Rectal smooth muscle tissue (tissue), 1 donor: Measurements from ENCODE around the gene R3HDM4.
"Not testable (repeated sequence)": the region's sequence is repeated elsewhere in the genome, so short reads cannot be mapped to it uniquely, and the experiment has no call there.

ENCODE experiments used
- H3K27ac ChIP-seq: one replicate; pipeline ENCODE4 v1.7.0; 2013; ENCODE audit warnings: low read depth, low read length, inconsistent platforms
- H3K27me3 ChIP-seq: one replicate; pipeline ENCODE4 v1.7.0; 2013; ENCODE audit warnings: low read length; ENCODE audit not compliant: control insufficient read depth, insufficient read depth
- H3K36me3 ChIP-seq: one replicate; pipeline ENCODE4 v1.7.0; 2013; ENCODE audit warnings: low read length; ENCODE audit not compliant: control insufficient read depth, insufficient read depth
- H3K4me1 ChIP-seq: one replicate; pipeline ENCODE4 v1.7.0; 2013; ENCODE audit warnings: low read length; ENCODE audit not compliant: control insufficient read depth, insufficient read depth
- H3K4me3 ChIP-seq: one replicate; pipeline ENCODE4 v1.7.0; 2013; ENCODE audit warnings: low read length
- H3K9ac ChIP-seq: one replicate; pipeline ENCODE4 v1.7.0; 2013; ENCODE audit warnings: low read length

The R3HDM4 gene

DNA sequence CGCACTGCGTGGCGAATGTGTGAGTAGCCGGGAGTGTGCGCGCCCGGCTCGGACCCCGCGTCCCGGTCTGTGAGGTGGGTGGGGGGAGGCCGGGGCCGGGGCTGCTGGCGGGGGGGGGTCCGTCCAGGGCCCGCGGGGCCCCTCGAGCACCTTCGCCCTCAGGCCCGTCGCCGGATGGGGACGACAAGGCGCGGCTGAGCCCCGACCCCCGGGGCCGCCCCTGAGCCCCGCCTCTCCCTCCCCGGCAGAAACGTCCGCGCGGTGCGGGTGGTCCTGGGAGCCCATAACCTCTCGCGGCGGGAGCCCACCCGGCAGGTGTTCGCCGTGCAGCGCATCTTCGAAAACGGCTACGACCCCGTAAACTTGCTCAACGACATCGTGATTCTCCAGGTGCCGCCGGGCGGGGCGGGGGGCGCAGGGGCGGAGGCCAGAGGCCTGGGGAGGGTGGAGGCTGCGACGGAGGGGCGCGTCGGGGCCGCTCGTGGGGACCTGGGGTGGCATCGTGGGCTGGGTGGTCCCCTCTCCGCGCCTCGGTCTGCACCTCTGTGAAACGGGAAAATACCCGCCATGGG is 59.9 kb downstream of the R3HDM4 start:
- Histone ChIP-seq H3K27ac (no peak overlapping the region), H3K4me3 (no peak overlapping the region), H3K9ac (no peak overlapping the region), H3K4me1 (peaks cover 8% of the 10 kb centered on the region), H3K36me3 (no peaks in the 10 kb centered on the region), H3K27me3 (peaks cover 4% of the 10 kb centered on the region)

DNA sequence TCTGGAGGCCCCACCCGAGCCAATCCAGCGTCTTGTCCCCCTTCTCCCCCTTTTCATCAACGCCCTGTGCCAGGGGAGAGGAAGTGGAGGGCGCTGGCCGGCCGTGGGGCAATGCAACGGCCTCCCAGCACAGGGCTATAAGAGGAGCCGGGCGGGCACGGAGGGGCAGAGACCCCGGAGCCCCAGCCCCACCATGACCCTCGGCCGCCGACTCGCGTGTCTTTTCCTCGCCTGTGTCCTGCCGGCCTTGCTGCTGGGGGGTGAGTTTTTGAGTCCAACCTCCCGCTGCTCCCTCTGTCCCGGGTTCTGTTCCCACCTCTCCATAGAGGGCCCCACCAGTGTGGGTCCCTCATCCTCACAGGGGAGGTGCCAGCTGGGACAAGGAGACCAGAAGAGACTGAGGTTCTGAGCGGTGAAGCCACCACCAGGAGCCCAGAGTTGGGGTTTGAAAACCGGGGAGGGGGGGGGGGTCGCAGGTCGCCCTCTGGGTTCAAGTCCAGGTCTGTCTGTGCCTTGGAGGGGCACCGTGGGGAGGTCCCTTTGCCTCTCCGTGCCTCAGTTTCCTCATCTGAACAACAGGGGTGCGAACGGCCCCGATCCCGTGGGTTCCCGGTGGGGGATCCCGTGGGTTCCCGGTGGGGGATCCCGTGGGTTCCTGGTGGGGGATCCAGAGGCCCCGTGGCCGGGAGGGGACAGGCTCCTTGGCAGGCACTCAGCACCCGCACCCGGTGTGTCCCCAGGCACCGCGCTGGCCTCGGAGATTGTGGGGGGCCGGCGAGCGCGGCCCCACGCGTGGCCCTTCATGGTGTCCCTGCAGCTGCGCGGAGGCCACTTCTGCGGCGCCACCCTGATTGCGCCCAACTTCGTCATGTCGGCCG is 60.6 kb downstream of the R3HDM4 start, which contains the start of gene ELANE:
TSS of gene ELANE (plus strand) at position 168 of the 878 bp plus-strand sequence. CDS start at position 194, 26 bp downstream.
- H3K36me3 ChIP-seq: no peaks in the 10 kb centered on the region
- H3K9ac ChIP-seq: no peak within 1 kb of the TSS
- peaks cover 4% of the 10 kb centered on the region for H3K27me3 ChIP-seq
- H3K27ac ChIP-seq: peak within 1 kb of the TSS; percentile 80
- no peak within 1 kb of the TSS for H3K4me3 ChIP-seq
- H3K4me1 ChIP-seq: peaks cover 8% of the 10 kb centered on the region

DNA sequence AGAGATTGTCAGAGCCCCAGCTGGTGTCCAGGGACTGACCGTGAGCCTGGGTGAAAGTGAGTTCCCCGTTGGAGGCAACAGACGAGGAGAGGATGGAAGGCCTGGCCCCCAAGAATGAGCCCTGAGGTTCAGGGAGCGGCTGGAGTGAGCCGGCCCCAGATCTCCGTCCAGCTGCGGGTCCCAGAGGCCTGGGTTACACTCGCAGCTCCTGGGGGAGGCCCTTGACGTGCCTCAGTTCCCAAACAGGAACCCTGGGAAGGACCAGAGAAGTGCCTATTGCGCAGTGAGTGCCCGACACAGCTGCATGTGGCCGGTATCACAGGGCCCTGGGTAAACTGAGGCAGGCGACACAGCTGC is 62.1 kb downstream of the R3HDM4 start:
- no peak overlapping the region for H3K9ac ChIP-seq
- H3K4me1 ChIP-seq: peaks cover 8% of the 10 kb centered on the region
- peak overlapping the region; percentile 19 for H3K4me3 ChIP-seq
- H3K36me3 ChIP-seq: no peaks in the 10 kb centered on the region
- peaks cover 5% of the 10 kb centered on the region for H3K27me3 ChIP-seq
- peak overlapping the region; percentile 80 for H3K27ac ChIP-seq

DNA sequence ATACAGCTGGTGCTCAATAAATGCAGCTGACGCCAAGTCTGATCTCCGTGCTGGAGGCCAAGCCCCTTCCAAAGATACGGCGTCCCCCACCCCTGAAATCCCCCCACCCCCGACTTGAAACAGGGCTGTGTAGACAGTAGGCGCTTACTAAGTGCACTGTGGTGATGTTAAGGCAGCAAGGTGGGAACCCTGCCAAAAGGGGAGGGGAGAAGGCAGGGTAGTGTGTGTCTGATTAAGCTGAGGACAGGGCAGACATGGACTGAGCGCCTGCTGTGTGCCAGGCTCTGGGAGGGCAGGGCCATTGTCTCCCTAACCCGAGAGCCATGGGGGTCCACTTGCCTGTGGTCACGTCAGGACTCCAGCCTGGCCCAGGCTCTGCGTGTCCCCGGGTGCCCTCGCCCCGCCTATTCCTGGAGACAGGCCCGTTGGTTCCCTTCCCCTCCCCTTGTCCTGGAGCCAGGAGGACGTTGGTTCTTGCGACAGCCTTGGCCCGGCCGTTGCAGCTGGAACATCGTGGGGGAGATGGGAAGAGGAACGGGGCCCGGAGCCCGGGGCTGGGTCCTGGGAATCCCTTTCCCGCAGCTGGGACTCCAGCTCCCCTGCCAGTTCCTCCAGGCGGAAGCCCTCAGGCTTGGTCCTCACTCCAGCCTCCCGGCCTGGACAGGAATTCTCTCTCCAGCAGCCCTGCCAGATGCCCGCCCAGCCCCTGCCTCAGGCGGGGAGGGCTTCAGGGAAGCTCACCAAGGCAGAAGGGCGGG is 62.6 kb downstream of the R3HDM4 start:
- H3K4me1 ChIP-seq: peaks cover 8% of the 10 kb centered on the region
- peak overlapping the region; percentile 80 for H3K27ac ChIP-seq
- no peak overlapping the region for H3K9ac ChIP-seq
- H3K27me3 ChIP-seq: peaks cover 6% of the 10 kb centered on the region
- H3K4me3 ChIP-seq: peak overlapping the region; percentile 19
- H3K36me3 ChIP-seq: no peaks in the 10 kb centered on the region

DNA sequence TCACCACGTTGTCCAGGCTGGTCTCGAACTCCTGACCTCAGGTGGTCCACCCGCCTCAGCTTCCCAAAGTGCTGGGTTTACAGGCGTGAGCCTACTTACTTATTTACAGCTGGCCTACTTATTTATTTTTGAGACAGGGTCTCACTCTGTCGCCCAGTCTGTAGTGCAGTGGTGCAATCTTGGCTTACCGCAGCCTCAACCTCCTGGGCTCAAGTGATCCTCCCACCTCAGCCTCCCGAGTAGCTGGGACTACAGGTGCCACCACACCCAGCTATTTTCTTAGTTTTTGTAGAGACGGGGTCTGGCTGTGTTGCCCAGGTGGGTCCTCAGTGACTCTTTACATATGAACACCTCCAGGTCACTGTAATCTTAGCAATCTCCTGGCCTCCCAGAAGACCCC is 63.8 kb downstream of the R3HDM4 start:
- H3K9ac ChIP-seq, H3K27ac ChIP-seq, H3K4me1 ChIP-seq, H3K36me3 ChIP-seq, H3K4me3 ChIP-seq: not testable (repeated sequence)
- H3K27me3 ChIP-seq: peaks cover 13% of the 10 kb centered on the region

DNA sequence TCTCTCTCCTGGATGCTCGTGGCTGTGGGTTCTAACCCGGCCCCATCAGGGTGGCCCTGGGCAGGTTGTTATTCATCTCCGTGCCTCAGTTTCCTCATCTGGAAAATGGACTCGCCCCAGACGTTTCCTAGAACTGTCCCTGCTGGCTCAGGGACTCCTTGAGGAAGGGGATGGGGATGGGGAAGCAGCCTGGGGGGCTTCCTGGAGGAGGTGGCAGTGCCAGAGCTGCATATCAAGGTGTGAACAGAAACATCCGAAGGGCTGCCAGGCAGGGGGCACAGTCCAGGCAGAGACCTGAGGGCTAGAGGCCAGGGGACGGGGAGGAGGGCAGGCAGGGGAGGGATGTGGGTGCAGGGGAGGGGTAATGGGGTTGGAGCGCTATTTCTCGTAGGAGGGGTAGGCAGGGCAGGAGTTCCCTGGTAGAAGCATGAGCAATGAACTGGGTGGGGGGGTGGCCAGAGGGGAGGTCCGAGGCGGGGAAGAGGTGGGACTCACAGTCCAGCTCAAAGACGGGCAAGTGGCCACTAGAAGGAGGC is 64.6 kb downstream of the R3HDM4 start:
- H3K4me3 ChIP-seq: no peak overlapping the region
- peaks cover 13% of the 10 kb centered on the region for H3K27me3 ChIP-seq
- H3K4me1 ChIP-seq: peaks cover 8% of the 10 kb centered on the region
- H3K27ac ChIP-seq: peak overlapping the region; percentile 45
- no peak overlapping the region for H3K9ac ChIP-seq
- H3K36me3 ChIP-seq: no peaks in the 10 kb centered on the region
